Measurements from ENCODE around the gene FOXP1.

GRCh38 chr3:71269906-71270305 is 313.6 kb downstream of the FOXP1 start:
- TF ChIP-seq GATA4 (IDR thresholded peaks at IDR 0.05; ENCODE audit: borderline replicate concordance, low read depth) = no peak
- no peak for TF ChIP-seq ZNF616 (CRISPR knock-in tag; IDR thresholded peaks at IDR 0.05; ENCODE audit: low read depth)
- no peak for TF ChIP-seq NR2F1 (CRISPR knock-in tag; IDR thresholded peaks at IDR 0.05)
- no peak for TF ChIP-seq NFE2L1 (CRISPR knock-in tag; IDR thresholded peaks at IDR 0.05; ENCODE audit: borderline replicate concordance)
